ENCODE measurements around the gene ALPP.

- TF ChIP-seq POLR2AphosphoS5 (IDR thresholded peaks at IDR 0.05): no peak
- no peak for TF ChIP-seq POLR2A (IDR thresholded peaks at IDR 0.05)
These were observed 4.2 kb upstream of the ALPP start for GRCh38 chr2:232374356-232374755.
